Suprapubic skin (tissue), 4 donors: ENCODE measurements around the gene NLRC5.

Experiments used
- EP300 ChIP-seq: sonication (generic); formaldehyde crosslinking; IDR thresholded peaks from one replicate; pipeline ENCODE4 v1.6.1; 2017; ENCODE audit warnings: antibody characterized with exemption
- POLR2A ChIP-seq, 2 donors: fragments of 450-650 bp; IDR thresholded peaks; one replicate each; pipeline ENCODE4 v1.6.1; 2017; ENCODE audit warnings: antibody characterized with exemption in 2 of 2, mild to moderate bottlenecking in 2 of 2, moderate library complexity in 2 of 2
- POLR2AphosphoS5 ChIP-seq, 3 donors: sonication (generic); formaldehyde crosslinking; IDR thresholded peaks; one replicate each; pipeline ENCODE4 v1.6.1; 2017; ENCODE audit warnings: antibody characterized with exemption in 3 of 3
- TF ChIP-seq, protein P1 (sequence below), 2 donors: fragments of 200-600 bp in 1 of 2; fragments of 450-650 bp in 1 of 2; sonication (generic) in 1 of 2; IDR thresholded peaks; one replicate each; pipeline ENCODE4 v1.5.1; 2016 to 2019; ENCODE audit warnings: antibody characterized with exemption in 2 of 2, mild to moderate bottlenecking in 1 of 2, moderate library complexity in 1 of 2

DNA sequence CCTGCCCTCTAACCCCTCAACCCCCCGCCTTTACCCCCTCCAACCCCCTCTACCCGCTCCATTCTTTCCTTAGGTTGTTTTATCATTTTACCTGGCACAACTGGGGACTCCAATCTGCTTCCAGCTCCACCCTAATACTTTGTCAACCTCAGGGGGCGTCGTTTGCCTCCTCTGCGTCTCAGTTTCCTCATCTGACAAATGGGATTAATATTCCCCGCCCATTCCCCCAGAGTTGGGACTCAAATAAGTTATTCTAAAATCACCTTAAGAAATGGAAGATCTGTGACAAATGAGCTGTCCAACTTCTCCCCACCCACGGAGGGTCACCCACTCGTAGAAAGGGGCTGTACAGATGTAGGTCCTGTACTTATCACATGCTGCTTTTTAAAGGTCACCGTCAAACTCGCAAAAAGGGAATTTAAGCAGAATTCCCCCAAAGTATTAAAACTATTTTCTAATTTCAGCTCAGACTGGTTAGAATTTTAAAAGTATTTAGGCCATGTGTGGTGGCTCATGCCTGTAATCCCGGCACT, 62.4 kb downstream of the NLRC5 start:
- TF ChIP-seq, protein P1, sequence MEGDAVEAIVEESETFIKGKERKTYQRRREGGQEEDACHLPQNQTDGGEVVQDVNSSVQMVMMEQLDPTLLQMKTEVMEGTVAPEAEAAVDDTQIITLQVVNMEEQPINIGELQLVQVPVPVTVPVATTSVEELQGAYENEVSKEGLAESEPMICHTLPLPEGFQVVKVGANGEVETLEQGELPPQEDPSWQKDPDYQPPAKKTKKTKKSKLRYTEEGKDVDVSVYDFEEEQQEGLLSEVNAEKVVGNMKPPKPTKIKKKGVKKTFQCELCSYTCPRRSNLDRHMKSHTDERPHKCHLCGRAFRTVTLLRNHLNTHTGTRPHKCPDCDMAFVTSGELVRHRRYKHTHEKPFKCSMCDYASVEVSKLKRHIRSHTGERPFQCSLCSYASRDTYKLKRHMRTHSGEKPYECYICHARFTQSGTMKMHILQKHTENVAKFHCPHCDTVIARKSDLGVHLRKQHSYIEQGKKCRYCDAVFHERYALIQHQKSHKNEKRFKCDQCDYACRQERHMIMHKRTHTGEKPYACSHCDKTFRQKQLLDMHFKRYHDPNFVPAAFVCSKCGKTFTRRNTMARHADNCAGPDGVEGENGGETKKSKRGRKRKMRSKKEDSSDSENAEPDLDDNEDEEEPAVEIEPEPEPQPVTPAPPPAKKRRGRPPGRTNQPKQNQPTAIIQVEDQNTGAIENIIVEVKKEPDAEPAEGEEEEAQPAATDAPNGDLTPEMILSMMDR (IDR thresholded peaks at IDR 0.05), result no peak
- TF ChIP-seq POLR2A (IDR thresholded peaks at IDR 0.05) (no peak), POLR2AphosphoS5 (IDR thresholded peaks at IDR 0.05) (no peak), EP300 (no peak)
